PC-3 (cell line): Measurements from ENCODE around the gene ARHGAP25. TPM values are rescaled to one million over a fixed set of nuclear protein-coding genes. Genes with fewer than 3 reads are reported as not detected.

Source experiments
- ATAC-seq: fragments of 200-7000 bp; cut with Tn5 transposase; 2 replicates; pipeline ENCODE4 v1.9.1; 2020; ENCODE audit warnings: mild to moderate bottlenecking, moderate library complexity
- BruUV-seq: library from RNA; stranded (reverse); fragments of 400-500 nt; replicated peaks from 2 replicates; lab custom pipeline; 2021; lab: Mats Ljungman, UMichigan
- CTCF ChIA-PET: fragments of 300-600 bp; sonication (Branson Sonifier 250); formaldehyde crosslinking; loops from one replicate; lab custom pipeline; 2022; ENCODE audit warnings: antibody characterized with exemption; lab: Charles Lee
- POLR2A ChIA-PET: fragments of 300-600 bp; sonication (Branson Sonifier 250); formaldehyde crosslinking; loops from one replicate; lab custom pipeline; 2022; ENCODE audit warnings: antibody characterized with exemption; ENCODE audit not compliant: unreplicated experiment; lab: Charles Lee
- DNase-seq: peaks from one replicate; pipeline ENCODE4 v3.0.0-alpha.2; 2015
- H2AFZ ChIP-seq: fragments of 300-600 bp; sonication (generic); 2 replicates; pipeline ENCODE4 v1.6.0; 2016; ENCODE audit warnings: antibody characterized with exemption, low read length
- H3F3A ChIP-seq: fragments of 300-600 bp; sonication (generic); one replicate; pipeline ENCODE4 v1.6.0; 2017; ENCODE audit warnings: antibody characterized with exemption, low read length, control low read depth, mild to moderate bottlenecking; ENCODE audit not compliant: unreplicated experiment
- H3K27ac ChIP-seq: fragments of 300-600 bp; sonication (generic); 2 replicates; pipeline ENCODE4 v1.5.1; 2016; ENCODE audit warnings: mild to moderate bottlenecking, low read length
- H3K27me3 ChIP-seq: fragments of 300-600 bp; sonication (generic); 2 replicates; pipeline ENCODE4 v1.6.1; 2016; ENCODE audit warnings: low read length, mixed read lengths
- H3K36me3 ChIP-seq: fragments of 300-600 bp; sonication (generic); 2 replicates; pipeline ENCODE4 v1.6.1; 2016; ENCODE audit warnings: low read depth, mixed run types, low read length, mixed read lengths
- H3K4me1 ChIP-seq: fragments of 300-600 bp; sonication (generic); 2 replicates; pipeline ENCODE4 v1.5.1; 2016; ENCODE audit warnings: low read length; ENCODE audit not compliant: insufficient read depth
- H3K4me2 ChIP-seq: fragments of 300-600 bp; sonication (generic); 2 replicates; pipeline ENCODE4 v1.6.0; 2016; ENCODE audit warnings: low read length
- H3K4me3 ChIP-seq: fragments of 300-600 bp; sonication (generic); 2 replicates; pipeline ENCODE4 v1.5.1; 2016; ENCODE audit warnings: mild to moderate bottlenecking, low read length, mixed read lengths
- H3K79me2 ChIP-seq: fragments of 300-600 bp; sonication (generic); 2 replicates; pipeline ENCODE4 v1.6.1; 2017; ENCODE audit warnings: low read length, mixed read lengths
- H3K9ac ChIP-seq: fragments of 300-600 bp; sonication (generic); 2 replicates; pipeline ENCODE4 v1.6.0; 2016; ENCODE audit warnings: mild to moderate bottlenecking, low read length
- H3K9me2 ChIP-seq: fragments of 300-600 bp; sonication (generic); replicated peaks from 2 replicates; pipeline ENCODE4 v1.6.1; 2016; ENCODE audit warnings: mixed run types, low read length, mixed read lengths
- H3K9me3 ChIP-seq: fragments of 300-600 bp; sonication (generic); 2 replicates; pipeline ENCODE4 v1.6.1; 2016; ENCODE audit warnings: low read length, mixed read lengths
- H4K20me1 ChIP-seq: fragments of 300-600 bp; sonication (generic); 2 replicates; pipeline ENCODE4 v1.6.1; 2016; ENCODE audit warnings: low read length, mixed read lengths
- EZH2 ChIP-seq: fragments of 300-600 bp; sonication (generic); IDR thresholded peaks from one replicate; pipeline ENCODE4 v1.6.1; 2017; ENCODE audit warnings: antibody characterized with exemption, mild to moderate bottlenecking, low read length; ENCODE audit not compliant: unreplicated experiment
- EZH2phosphoT487 ChIP-seq: fragments of 300-600 bp; sonication (generic); IDR thresholded peaks from 2 replicates; pipeline ENCODE4 v1.6.1; 2018; ENCODE audit warnings: mild to moderate bottlenecking, antibody characterized with exemption, low read length, borderline replicate concordance
- intact Hi-C: fragments of 100-400 bp; cut with micrococcal nuclease; formaldehyde crosslinking; loops from 2 replicates; pipeline ENCODE4 v1.9.0; 2023
- total RNA-seq: library from RNA; depleted of rRNA; stranded (reverse); fragments of >200 nt; gene quantifications from 2 replicates; pipeline ENCODE4 v1.2.3, GENCODE V29; 2014
- TF ChIP-seq, protein P1 (sequence below): fragments of 300-600 bp; sonication (generic); conservative IDR thresholded peaks from 2 replicates; pipeline ENCODE4 v1.5.1; 2017; ENCODE audit warnings: antibody characterized with exemption, low read depth, mild to moderate bottlenecking, low read length

ARHGAP25 gene
- total RNA-seq, 1 experiment from 2014 or later = not detected

DNA sequence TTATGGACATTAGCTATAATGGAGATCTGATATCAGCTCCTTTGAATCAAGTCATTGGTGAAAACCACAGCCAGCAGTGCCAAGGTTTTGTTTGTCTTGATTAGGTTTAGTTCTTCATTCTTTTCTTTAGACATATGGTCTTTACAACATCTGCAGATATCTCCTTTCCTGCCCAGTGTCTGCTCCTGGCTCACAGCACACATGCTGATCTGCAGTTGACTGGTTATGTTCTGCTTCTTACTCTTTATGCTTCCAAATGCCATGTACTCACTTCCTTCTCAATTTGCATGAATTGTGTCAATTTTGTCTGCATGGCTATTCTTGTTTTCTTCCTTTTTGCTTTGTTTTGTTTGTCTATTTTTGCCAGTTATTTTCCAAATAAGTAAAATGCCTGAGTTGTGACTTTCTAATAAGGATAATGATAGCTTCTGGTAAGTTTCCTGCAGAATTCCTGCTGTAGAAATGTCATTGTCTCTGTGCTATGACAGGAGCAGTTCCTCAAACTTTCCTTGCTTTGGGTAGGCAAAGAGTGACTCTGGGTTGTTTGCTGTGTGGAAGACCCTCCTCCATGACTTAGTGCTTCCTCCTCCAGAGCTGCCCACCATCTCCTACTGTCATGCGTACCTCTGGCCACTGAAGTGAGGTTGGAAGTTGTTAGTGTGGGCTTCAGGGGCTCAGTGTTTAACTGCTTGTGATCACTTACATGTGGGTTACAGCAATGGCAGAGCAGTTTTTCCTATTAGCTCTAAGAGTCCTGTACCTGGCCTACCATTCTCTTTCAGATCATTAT, 8.2 kb downstream of the ARHGAP25 start:
- TF ChIP-seq EZH2phosphoT487 (no peak), EZH2 (no peak)
- TF ChIP-seq, protein P1, sequence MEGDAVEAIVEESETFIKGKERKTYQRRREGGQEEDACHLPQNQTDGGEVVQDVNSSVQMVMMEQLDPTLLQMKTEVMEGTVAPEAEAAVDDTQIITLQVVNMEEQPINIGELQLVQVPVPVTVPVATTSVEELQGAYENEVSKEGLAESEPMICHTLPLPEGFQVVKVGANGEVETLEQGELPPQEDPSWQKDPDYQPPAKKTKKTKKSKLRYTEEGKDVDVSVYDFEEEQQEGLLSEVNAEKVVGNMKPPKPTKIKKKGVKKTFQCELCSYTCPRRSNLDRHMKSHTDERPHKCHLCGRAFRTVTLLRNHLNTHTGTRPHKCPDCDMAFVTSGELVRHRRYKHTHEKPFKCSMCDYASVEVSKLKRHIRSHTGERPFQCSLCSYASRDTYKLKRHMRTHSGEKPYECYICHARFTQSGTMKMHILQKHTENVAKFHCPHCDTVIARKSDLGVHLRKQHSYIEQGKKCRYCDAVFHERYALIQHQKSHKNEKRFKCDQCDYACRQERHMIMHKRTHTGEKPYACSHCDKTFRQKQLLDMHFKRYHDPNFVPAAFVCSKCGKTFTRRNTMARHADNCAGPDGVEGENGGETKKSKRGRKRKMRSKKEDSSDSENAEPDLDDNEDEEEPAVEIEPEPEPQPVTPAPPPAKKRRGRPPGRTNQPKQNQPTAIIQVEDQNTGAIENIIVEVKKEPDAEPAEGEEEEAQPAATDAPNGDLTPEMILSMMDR = no peak
- BruUV-seq = no TSS peak
- Histone ChIP-seq H3K4me2 (no peak overlapping the region), H3K9me2 (no peaks in the 10 kb centered on the region), H3K79me2 (no peaks in the 10 kb centered on the region), H3K4me3 (no peak overlapping the region), H3K27me3 (no peaks in the 10 kb centered on the region), H3K9me3 (no peaks in the 10 kb centered on the region), H3K27ac (no peak overlapping the region), H2AFZ (no peak overlapping the region), H3K36me3 (no peaks in the 10 kb centered on the region), H3K4me1 (no peaks in the 10 kb centered on the region), H4K20me1 (no peaks in the 10 kb centered on the region), H3K9ac (no peak overlapping the region), H3F3A (no peaks in the 10 kb centered on the region)
- intact Hi-C loops = no loop called here
- ChIA-PET POLR2A (no interaction called here), CTCF (interaction anchor here (0.6 to 0.7 kb wide), 2 partner anchors 11 to 1545 kb away, joined by 4 read pairs; no protein-coding TSS in a partner anchor)
- no peak for ATAC-seq
- DNase-seq = no peak

DNA sequence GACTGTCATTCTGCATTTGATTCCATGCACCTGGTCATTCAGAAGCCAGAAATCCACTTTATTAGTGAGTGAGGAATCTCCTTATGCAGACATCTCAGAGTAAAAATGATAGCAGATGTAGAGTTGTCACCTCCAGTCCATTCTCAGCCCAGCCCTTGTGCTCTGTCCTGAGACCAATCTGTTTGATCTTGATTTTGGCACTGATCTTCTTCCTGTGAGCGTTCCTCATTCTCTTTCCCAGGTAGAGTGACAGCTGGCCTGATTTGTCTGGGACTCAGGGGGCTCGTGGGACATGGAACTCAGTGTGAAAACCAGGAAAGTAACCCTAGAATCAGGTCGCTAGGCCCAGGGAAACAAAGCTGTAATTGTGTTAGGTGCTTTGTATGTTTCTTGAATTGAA, 8.9 kb downstream of the ARHGAP25 start:
- Histone ChIP-seq H3K4me3 (no peak overlapping the region), H3K9me2 (no peaks in the 10 kb centered on the region), H3K4me1 (no peaks in the 10 kb centered on the region), H3K36me3 (no peaks in the 10 kb centered on the region), H3K27me3 (no peaks in the 10 kb centered on the region), H3F3A (no peaks in the 10 kb centered on the region), H3K27ac (no peak overlapping the region), H3K9me3 (no peaks in the 10 kb centered on the region), H3K9ac (no peak overlapping the region), H2AFZ (no peak overlapping the region), H4K20me1 (no peaks in the 10 kb centered on the region), H3K4me2 (no peak overlapping the region), H3K79me2 (no peaks in the 10 kb centered on the region)
- no peak for ATAC-seq
- no peak for TF ChIP-seq EZH2phosphoT487
- ChIA-PET POLR2A (interaction anchor here (0.7 kb wide), 1 partner anchor 460 kb away, joined by 4 read pairs; no protein-coding TSS in a partner anchor), CTCF (interaction anchor here (0.7 kb wide), 1 partner anchor 1545 kb away, joined by 4 read pairs; no protein-coding TSS in a partner anchor)
- no peak for DNase-seq
- BruUV-seq = no TSS peak
- intact Hi-C loops = no loop called here

DNA sequence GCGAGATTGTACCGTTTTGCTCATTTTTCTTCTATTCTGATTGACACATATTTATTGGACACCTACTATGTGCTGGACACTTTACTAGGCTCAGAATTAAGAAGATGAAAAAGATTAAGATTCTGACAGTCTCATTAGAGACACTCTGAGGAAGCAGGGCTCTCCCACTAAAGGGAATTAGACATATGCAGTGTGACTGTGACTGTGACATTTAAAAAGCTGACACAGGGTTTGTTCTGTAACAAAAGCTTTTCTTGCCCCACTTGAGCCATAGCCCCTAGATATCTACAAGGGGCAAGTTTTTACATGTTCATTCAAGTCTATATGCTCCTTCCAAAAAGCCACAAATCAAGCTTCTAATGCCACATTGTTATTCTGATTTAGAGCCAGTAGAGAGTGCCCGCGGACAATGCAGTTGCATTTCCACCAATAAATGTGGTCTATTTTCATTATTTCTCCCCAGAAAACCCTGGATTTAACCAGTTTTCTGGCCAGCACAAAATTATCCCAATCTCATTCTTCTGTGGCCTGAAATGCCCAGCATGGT, 9.8 kb downstream of the ARHGAP25 start:
- intact Hi-C loops = no loop called here
- no peak for TF ChIP-seq EZH2
- TF ChIP-seq, protein P1 = peak; percentile 49
- CTCF ChIA-PET = interaction anchor here (0.6 to 1.0 kb wide), 2 partner anchors 180 to 181 kb away, joined by 3 to 5 read pairs; no protein-coding TSS in a partner anchor
- POLR2A ChIA-PET = interaction anchor here (0.7 kb wide), 1 partner anchor 459 kb away, joined by 4 read pairs; no protein-coding TSS in a partner anchor
- BruUV-seq = no TSS peak
- DNase-seq (peak; percentile 28), ATAC-seq (no peak)
- no peaks in the 10 kb centered on the region for H3K4me1 ChIP-seq
- no peaks in the 10 kb centered on the region for H3F3A ChIP-seq
- H3K27ac ChIP-seq = no peak overlapping the region
- H3K79me2 ChIP-seq = no peaks in the 10 kb centered on the region
- H3K4me2 ChIP-seq = no peak overlapping the region
- no peaks in the 10 kb centered on the region for H4K20me1 ChIP-seq
- H3K27me3 ChIP-seq = no peaks in the 10 kb centered on the region
- H3K4me3 ChIP-seq = no peak overlapping the region
- no peaks in the 10 kb centered on the region for H3K9me2 ChIP-seq
- H2AFZ ChIP-seq = no peak overlapping the region
- H3K9ac ChIP-seq = no peak overlapping the region
- no peaks in the 10 kb centered on the region for H3K36me3 ChIP-seq
- H3K9me3 ChIP-seq = no peaks in the 10 kb centered on the region
